K562 (cell line): Measurements from ENCODE around the gene ST8SIA1. TPM values are rescaled to one million over a fixed set of nuclear protein-coding genes. Genes with fewer than 3 reads are reported as not detected.

ENCODE experiments used
- ATAC-seq: fragments of 200-7000 bp; cut with Tn5 transposase; 3 replicates; pipeline ENCODE4 v1.9.1; 2020; ENCODE audit warnings: moderate library complexity
- BruUV-seq: library from RNA; stranded (reverse); fragments of 400-500 nt; replicated peaks from 2 replicates; lab custom pipeline; 2021; lab: Mats Ljungman, UMichigan
- CTCF ChIA-PET: fragments of 300-600 bp; formaldehyde crosslinking; extraction: SDS; loops from one replicate; lab custom pipeline; 2021; ENCODE audit warnings: low intra/inter-chr PET ratio; lab: Yijun Ruan, JAX
- POLR2A ChIA-PET: fragments of 300-600, 350-650 bp; sonication (Branson Sonifier 250); formaldehyde crosslinking; extraction: SDS; loops from one replicate; lab custom pipeline; 2021; ENCODE audit warnings: antibody characterized with exemption, inconsistent platforms; lab: Yijun Ruan, JAX
- DNase-seq, 4 experiments: peaks; one replicate each; pipeline versions ENCODE4 v3.0.0 to v3.0.0-alpha.2; 2011 to 2018; ENCODE audit warnings: low spot score in 3 of 4, mixed read lengths in 3 of 4; ENCODE audit errors: extremely low read depth in 1 of 4
- FAIRE-seq: peaks from 2 replicates; lab custom pipeline; 2011; peaks lifted over from hg19 to GRCh38; lab: Jason Lieb, UNC
- H2AFZ ChIP-seq: 2 replicates; pipeline ENCODE4 v1.6.0; 2011; ENCODE audit warnings: low read depth, low read length, control low read depth, inconsistent platforms
- H3K27ac ChIP-seq: fragments of 200-600 bp; 3 replicates; pipeline ENCODE4 v1.8.0; 2011; ENCODE audit warnings: low read depth, mild to moderate bottlenecking, control low read depth, inconsistent platforms, low read length, moderate library complexity, mixed read lengths; ENCODE audit errors: extremely low read depth
- H3K27me3 ChIP-seq, 2 experiments: fragments of 300-600 bp in 1 of 2; 2 replicates in 1 of 2; 3 replicates in 1 of 2; pipeline versions ENCODE4 v1.6.0 to v1.8.0; 2011; ENCODE audit warnings: inconsistent platforms in 2 of 2, low read length in 2 of 2, mild to moderate bottlenecking in 1 of 2, mixed read lengths in 1 of 2, moderate library complexity in 1 of 2; ENCODE audit not compliant: control insufficient read depth in 2 of 2, insufficient read depth in 2 of 2
- H3K36me3 ChIP-seq: fragments of 300-600 bp; 3 replicates; pipeline ENCODE4 v1.8.0; 2011; ENCODE audit warnings: mild to moderate bottlenecking, low read length, inconsistent platforms; ENCODE audit not compliant: control insufficient read depth, insufficient read depth
- H3K4me1 ChIP-seq, 2 experiments: fragments of 200-600 bp in 1 of 2; replicated peaks in 1 of 2; 2 replicates in 1 of 2; 3 replicates in 1 of 2; pipeline versions ENCODE4 v1.5.1 to v1.8.0; 2011; ENCODE audit warnings: inconsistent platforms in 2 of 2, low read length in 2 of 2, mild to moderate bottlenecking in 1 of 2, mixed read lengths in 1 of 2, moderate library complexity in 1 of 2; ENCODE audit not compliant: control insufficient read depth in 2 of 2, insufficient read depth in 2 of 2
- H3K4me2 ChIP-seq: 2 replicates; pipeline ENCODE4 v1.6.1; 2011; ENCODE audit warnings: low read length, control low read depth, inconsistent platforms, mixed read lengths; ENCODE audit not compliant: insufficient read depth
- H3K4me3 ChIP-seq: fragments of 200-600 bp; sonication (generic), shearing (Covaris generic); 2 replicates; pipeline ENCODE4 v1.5.1; 2016; ENCODE audit warnings: control low read depth, inconsistent platforms
- H3K79me2 ChIP-seq: fragments of 200-600 bp; 3 replicates; pipeline ENCODE4 v1.8.0; 2011; ENCODE audit warnings: low read length, inconsistent platforms; ENCODE audit not compliant: control insufficient read depth, insufficient read depth
- H3K9ac ChIP-seq, 2 experiments: 2 replicates each; pipeline versions ENCODE4 v1.6.0 to v1.6.1; 2011; ENCODE audit warnings: low read depth in 2 of 2, low read length in 2 of 2, control low read depth in 1 of 2, inconsistent platforms in 1 of 2, mild to moderate bottlenecking in 1 of 2, mixed read lengths in 1 of 2; ENCODE audit not compliant: insufficient read depth in 1 of 2
- H3K9me1 ChIP-seq: one replicate; pipeline ENCODE4 v1.6.0; 2011; ENCODE audit warnings: inconsistent platforms, mild to moderate bottlenecking, low read length, moderate library complexity; ENCODE audit not compliant: control insufficient read depth, insufficient read depth
- H3K9me3 ChIP-seq: replicated peaks from 2 replicates; pipeline ENCODE4 v1.5.1; 2011; ENCODE audit warnings: low read depth, low read length, inconsistent platforms; ENCODE audit not compliant: control insufficient read depth, insufficient read depth
- H4K20me1 ChIP-seq: replicated peaks from 2 replicates; pipeline ENCODE4 v1.6.1; 2011; ENCODE audit warnings: low read length, inconsistent platforms, mixed read lengths; ENCODE audit not compliant: control insufficient read depth, insufficient read depth
- ATF3 ChIP-seq, 2 experiments: fragments of 450-650 bp in 1 of 2; sonication (generic) in 1 of 2; formaldehyde crosslinking in 1 of 2; IDR thresholded peaks in 1 of 2; conservative IDR thresholded peaks in 1 of 2; 2 replicates each; pipeline versions ENCODE4 v1.6.1 to v1.8.1; 2016 to 2023; ENCODE audit warnings: mild to moderate bottlenecking in 2 of 2, moderate library complexity in 2 of 2, inconsistent platforms in 1 of 2, missing genetic modification reagents in 1 of 2
- DPF2 ChIP-seq: fragments of 450-650 bp; IDR thresholded peaks from 2 replicates; pipeline ENCODE4 v1.6.1; 2016
- TCF7L2 ChIP-seq: fragments of 150-350 bp; IDR thresholded peaks from 2 replicates; pipeline ENCODE4 v1.6.1; 2016; ENCODE audit warnings: low read depth, mild to moderate bottlenecking, low read length, moderate library complexity
- TEAD4 ChIP-seq, 2 experiments: sonication (generic) in 1 of 2; formaldehyde crosslinking in 1 of 2; IDR thresholded peaks; 2 replicates each; pipeline versions ENCODE4 v1.6.1 to v1.8.0; 2012 to 2022; ENCODE audit warnings: borderline replicate concordance in 1 of 2, inconsistent platforms in 1 of 2, low read length in 1 of 2, mild to moderate bottlenecking in 1 of 2, missing genetic modification reagents in 1 of 2
- in situ Hi-C: fragments of 300-500 bp; cut with MboI; formaldehyde crosslinking; loops from 4 replicates; pipeline ENCODE4 v1.15.0; 2018; ENCODE audit warnings: inconsistent platforms, mixed read lengths
- intact Hi-C: fragments of 100-400 bp; cut with micrococcal nuclease; formaldehyde crosslinking; loops from 2 replicates; pipeline ENCODE4 v1.14.2; 2022
- polyA plus RNA-seq, 8 experiments: library from polyadenylated mRNA; depleted of rRNA in 4 of 8; stranded (reverse) in 5 of 8; unstranded in 3 of 8; fragments of >200 nt; fragmentation: Nextera tagmentation in 2 of 8; fragmentation: Illumina TruSeq in 1 of 8; extraction: Ambion mirVana in 2 of 8; extraction: Trizol in 1 of 8; gene quantifications; 2 replicates each; pipeline versions ENCODE4 v1.2.1 to v1.2.3, GENCODE V29; 2011 to 2014; ENCODE audit warnings: inconsistent platforms in 1 of 8, missing spikeins in 1 of 8
- total RNA-seq, 7 experiments: library from RNA; depleted of rRNA in 6 of 7; stranded (reverse); fragments of >200 nt in 6 of 7; fragmentation: Illumina TruSeq in 2 of 7; extraction: Trizol in 2 of 7; gene quantifications; 2 replicates each; pipeline versions ENCODE4 v1.2.1 to v1.2.3, GENCODE V29; 2011 to 2021; ENCODE audit warnings: low replicate concordance in 1 of 7

The ST8SIA1 gene
- total and polyA plus RNA-seq, 9 of the 15 experiments (the other 6 are each of a cell fraction or from before 2014, with no cell fraction given) = 0.86 to 26.3 (median 4.3) TPM

DNA sequence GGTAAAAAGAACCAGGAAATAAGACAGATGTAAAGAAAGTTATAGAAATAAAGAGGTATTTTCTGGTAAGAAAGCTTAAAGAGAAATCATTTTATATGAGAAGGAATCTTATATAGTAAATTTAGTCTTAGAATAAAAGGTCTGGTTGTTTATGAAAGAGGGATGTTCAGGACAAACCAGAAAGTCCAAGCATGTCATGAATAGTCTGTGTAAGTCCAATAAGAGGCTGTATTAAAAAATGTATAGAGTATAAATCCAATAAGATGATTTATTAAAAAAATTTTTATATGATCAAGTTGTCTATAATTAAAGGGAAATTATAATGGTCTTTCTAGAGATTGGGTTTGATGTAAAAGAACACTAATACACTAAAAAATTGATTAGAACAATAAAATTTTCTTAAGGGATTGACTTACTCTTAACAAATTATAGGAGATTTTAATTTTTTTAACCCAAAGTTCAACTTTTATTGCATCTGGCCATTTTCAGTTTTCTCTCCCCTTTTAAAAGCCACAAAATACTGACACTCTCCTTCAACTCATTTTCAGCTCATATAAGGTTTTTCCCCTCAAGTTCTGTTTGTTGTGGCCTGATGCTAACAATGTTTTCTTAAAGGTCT, 35.1 kb downstream of the ST8SIA1 start:
- no peak for FAIRE-seq
- TF ChIP-seq TEAD4 (IDR thresholded peaks at IDR 0.05; ENCODE audit: low read length) = no peak
- TF ChIP-seq TEAD4 (CRISPR knock-in tag; IDR thresholded peaks at IDR 0.05; ENCODE audit: borderline replicate concordance) = no peak
- no peak for TF ChIP-seq DPF2
- TF ChIP-seq TCF7L2 = no peak
- TF ChIP-seq ATF3 (IDR thresholded peaks at IDR 0.05) = no peak
- no peak for TF ChIP-seq ATF3 (CRISPR knock-in tag; conservative IDR thresholded peaks at IDR 0.05)
- POLR2A ChIA-PET = no interaction called here

More for the DNA sequence above, 35.1 kb downstream of the ST8SIA1 start:
- no TSS peak for BruUV-seq
- Histone ChIP-seq H2AFZ (no peak overlapping the region), H3K79me2 (no peaks in the 10 kb centered on the region), H3K27me3 (no peaks in the 10 kb centered on the region), H3K4me3 (no peak overlapping the region), H3K27ac (no peak overlapping the region), H3K4me2 (no peak overlapping the region), H3K9me1 (no peaks in the 10 kb centered on the region), H3K9me3 (no peaks in the 10 kb centered on the region), H4K20me1 (no peaks in the 10 kb centered on the region), H3K4me1 (no peaks in the 10 kb centered on the region), H3K36me3 (no peaks in the 10 kb centered on the region), H3K9ac (no peak overlapping the region)
- DNase-seq (no peak), ATAC-seq (no peak)
- intact Hi-C loops = no loop called here
- CTCF ChIA-PET = no interaction called here
- in situ Hi-C loops = no loop called here
